Endometrial microvascular endothelial cells (primary cell): ENCODE data around the gene GATAD2A. TPM values are rescaled to one million over a fixed set of nuclear protein-coding genes. Genes with fewer than 3 reads are reported as not detected.

Experiments used
- in situ Hi-C: cut with HindIII; loops from 2 replicates; pipeline ENCODE4 v1.10.0; 2017; ENCODE audit warnings: low sequenced_read_pairs, low pct_unique_long_range_greater_than_20kb; ENCODE audit errors: inconsistent ontology term
- total RNA-seq: library from RNA; depleted of rRNA; stranded (reverse); fragments of >200 nt; gene quantifications from one replicate; pipeline ENCODE4 v1.2.3, GENCODE V29; 2015; ENCODE audit errors: inconsistent ontology term

GATAD2A gene
- total RNA-seq, 1 donor from 2014 or later = 102 TPM

- in situ Hi-C loops = no loop called here
Measured at GRCh38 chr19:19477705-19478383, 72.4 kb downstream of the GATAD2A start.

DNA sequence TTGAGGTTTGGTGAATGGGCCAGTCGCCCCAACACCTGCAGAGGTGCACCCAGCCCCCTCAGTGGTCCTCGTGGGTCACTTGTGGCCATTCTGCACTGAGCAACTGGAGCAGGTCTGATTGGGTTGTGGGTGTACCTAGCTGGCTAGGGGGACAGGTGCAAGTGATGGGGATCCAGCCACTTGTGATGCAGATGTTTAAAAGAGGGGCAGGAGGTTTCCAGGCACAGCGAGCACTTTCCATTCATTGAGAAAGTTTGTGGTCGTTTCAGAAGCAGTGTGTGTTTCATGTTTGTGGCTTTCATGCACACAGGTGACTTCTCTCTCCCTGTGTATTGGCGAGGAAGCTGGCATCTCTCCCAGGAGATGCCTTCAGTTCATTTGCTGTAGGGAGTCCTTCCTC, 75.2 kb downstream of the GATAD2A start:
- in situ Hi-C loops = no loop called here

DNA sequence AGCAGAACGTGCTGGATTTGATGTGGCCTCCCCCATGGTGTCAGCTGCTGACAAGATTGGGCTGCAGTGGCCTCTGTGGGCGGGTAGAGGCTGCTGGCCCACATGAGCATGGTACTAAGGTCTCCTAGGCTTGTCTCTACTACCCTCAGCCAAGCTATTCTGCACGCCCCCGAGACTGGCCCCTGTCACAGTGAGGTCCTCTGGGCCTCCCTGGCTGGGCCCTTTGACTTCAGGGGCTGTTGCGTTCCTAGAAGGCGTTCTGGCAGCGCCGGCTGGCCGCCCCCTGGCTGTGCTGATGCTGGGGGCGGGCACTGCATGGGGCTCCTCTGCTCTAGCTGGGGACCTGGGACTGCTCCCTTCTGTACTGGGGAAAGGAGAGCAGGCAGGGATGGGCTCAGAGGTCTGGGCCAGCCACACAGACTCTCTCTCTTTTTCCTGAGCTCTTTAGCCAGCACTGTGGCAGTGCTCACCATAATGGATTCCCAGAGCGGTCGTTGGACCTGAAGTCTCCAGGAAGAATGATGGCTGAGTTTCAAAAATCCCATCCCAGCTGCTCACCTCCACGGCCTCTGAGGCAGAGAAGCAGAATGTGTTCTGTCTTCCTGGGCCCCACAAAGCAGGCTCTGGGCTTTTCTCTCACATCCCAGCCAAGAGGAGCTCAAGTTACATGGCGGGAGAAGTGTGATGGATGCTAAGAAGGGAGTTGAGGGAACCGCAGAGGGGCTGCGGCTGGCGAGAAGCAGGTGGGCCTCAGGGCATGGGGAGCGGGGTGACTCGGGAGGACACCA, 77.5 kb downstream of the GATAD2A start:
- in situ Hi-C loops = no loop called here

- in situ Hi-C loops = no loop called here
Measured at GRCh38 chr19:19485161-19485997, 79.9 kb downstream of the GATAD2A start.

- in situ Hi-C loops = no loop called here
Measured at GRCh38 chr19:19485998-19486290, 80.5 kb downstream of the GATAD2A start.

GRCh38 chr19:19486343-19487076, 81.0 kb downstream of the GATAD2A start:
- in situ Hi-C loops = no loop called here

- in situ Hi-C loops = no loop called here
Measured at GRCh38 chr19:19487077-19487949, 81.8 kb downstream of the GATAD2A start.

DNA sequence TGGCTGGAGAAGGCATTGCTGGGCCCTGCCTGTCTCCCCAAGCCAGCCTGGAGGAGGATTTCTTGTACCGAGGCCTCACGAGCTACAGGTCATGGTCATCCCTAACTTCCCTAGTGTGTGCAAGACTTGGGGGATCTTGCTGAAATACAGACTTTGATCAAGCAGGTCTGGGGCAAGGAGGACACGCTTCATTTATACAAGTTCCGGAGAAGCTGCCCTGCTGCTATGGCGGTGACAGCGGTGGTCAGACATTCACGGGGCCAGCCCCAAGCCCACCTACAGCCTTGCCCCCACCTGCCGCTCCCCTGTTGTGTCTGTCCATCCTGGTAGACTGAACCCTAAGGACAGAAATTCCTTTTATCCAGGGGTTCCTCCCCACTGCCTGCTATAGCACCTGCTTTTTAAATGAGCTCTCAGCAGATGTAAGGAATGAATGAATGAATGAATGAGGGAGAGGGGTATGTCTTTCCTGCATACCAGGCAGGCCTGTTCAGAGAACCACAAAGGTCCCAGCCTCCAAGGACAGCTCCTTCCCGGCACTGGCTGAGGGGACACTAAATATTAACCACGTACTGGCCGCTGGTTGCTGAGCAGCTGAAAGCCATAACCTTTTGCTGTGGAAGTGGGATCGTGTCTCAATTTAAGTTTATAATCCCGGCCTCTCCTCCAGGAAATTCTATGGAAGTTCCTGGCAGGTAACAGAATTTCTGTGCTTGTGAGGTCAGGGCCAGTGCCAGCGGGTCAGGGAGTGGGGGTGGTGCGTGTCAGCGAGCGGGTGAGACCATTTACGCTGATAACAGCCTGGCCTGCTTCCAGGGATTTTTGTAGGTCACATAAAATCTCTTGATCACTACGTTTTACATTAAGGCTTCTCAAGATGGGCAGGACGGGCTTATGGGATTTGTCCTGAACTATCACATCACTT, 82.7 kb downstream of the GATAD2A start:
- in situ Hi-C loops = no loop called here

DNA sequence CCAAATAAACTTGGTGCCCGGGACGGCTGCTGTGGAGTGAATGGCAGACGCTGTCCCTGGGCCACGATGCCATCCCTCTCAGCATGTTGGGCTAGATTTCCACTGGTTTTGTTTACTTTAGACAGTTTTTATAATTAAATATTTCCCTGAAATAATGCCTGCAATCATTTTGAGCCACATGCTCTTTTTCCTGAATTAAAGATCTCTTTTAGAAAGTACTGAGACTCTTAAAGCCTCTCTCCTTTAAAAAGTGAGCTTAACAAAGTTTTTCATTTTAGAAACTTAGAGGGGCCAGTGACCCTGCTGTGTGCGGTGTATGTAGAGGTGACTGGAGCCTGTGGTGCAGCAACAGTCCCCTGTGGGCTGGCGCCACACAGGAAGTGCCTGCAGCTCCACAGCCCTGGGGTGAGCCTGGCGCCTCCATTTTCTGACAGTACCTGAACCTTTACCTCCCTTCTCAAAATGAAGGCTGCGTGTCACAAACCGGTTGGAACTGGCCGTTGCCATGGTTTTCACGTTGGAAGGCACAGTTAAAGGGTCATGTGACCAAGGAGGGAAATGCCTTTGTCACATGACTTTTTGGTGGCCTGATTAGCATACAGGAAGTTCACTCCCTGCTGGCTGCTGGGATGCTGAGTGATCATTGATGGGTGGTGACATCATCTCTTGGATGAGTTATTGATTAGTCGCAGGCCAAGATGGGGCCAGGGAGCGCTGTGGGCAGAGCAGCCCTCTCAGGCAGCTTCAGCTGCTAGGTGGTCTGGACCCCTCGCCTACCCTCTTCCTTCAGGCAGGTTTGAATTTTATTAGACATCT, 83.6 kb downstream of the GATAD2A start:
- in situ Hi-C loops = no loop called here

- in situ Hi-C loops = no loop called here
Measured at GRCh38 chr19:19489804-19490204, 84.3 kb downstream of the GATAD2A start.

GRCh38 chr19:19490214-19490968, 84.9 kb downstream of the GATAD2A start:
- in situ Hi-C loops = no loop called here

- in situ Hi-C loops = no loop called here
Measured at GRCh38 chr19:19491321-19492025, 86.0 kb downstream of the GATAD2A start.

- in situ Hi-C loops = no loop called here
Measured at GRCh38 chr19:19492026-19492610, 86.6 kb downstream of the GATAD2A start.

- in situ Hi-C loops = no loop called here
Measured at GRCh38 chr19:19493841-19494546, 88.5 kb downstream of the GATAD2A start.
